Esophagus muscularis mucosa (tissue), 4 donors: ENCODE data around the gene SNAP29. TPM values are rescaled to one million over a fixed set of nuclear protein-coding genes. Genes with fewer than 3 reads are reported as not detected.

ENCODE experiments used
- DNase-seq: peaks from one replicate; pipeline ENCODE4 v3.0.0-alpha.2; 2017; ENCODE audit errors: extremely low spot score
- H3K27ac ChIP-seq, 4 donors: fragments of 200-600 bp; sonication (generic); replicated peaks in 1 of 4; 1 replicate in 3 of 4; 2 replicates in 1 of 4; pipeline ENCODE4 v1.5.1; 2016 to 2019; ENCODE audit warnings: mild to moderate bottlenecking in 1 of 4
- H3K27me3 ChIP-seq, 4 donors: fragments of 200-600 bp; sonication (generic); one replicate each; pipeline versions ENCODE4 v1.5.1 to v1.6.0; 2016 to 2019
- H3K36me3 ChIP-seq, 4 donors: fragments of 200-600 bp; sonication (generic); one replicate each; pipeline ENCODE4 v1.5.1; 2016 to 2019
- H3K4me1 ChIP-seq, 4 donors: fragments of 200-600 bp; sonication (generic); one replicate each; pipeline ENCODE4 v1.5.1; 2016 to 2019
- H3K4me3 ChIP-seq, 4 donors: fragments of 200-600 bp; sonication (generic); 1 replicate in 2 of 4; 2 replicates in 2 of 4; pipeline ENCODE4 v1.5.1; 2016 to 2019; ENCODE audit warnings: mild to moderate bottlenecking in 4 of 4, moderate library complexity in 1 of 4
- H3K9me3 ChIP-seq, 4 donors: fragments of 200-600 bp; sonication (generic); 1 replicate in 3 of 4; 2 replicates in 1 of 4; pipeline ENCODE4 v1.5.1; 2016 to 2019
- CTCF ChIP-seq, 3 experiments: fragments of 200-600 bp in 2 of 3; fragments of 450-650 bp in 1 of 3; sonication (generic) in 2 of 3; IDR thresholded peaks; one replicate each; pipeline ENCODE4 v1.5.1; 2017 to 2019; ENCODE audit warnings: antibody characterized with exemption in 3 of 3, mild to moderate bottlenecking in 2 of 3, moderate library complexity in 1 of 3
- EP300 ChIP-seq: sonication (generic); formaldehyde crosslinking; IDR thresholded peaks from one replicate; pipeline ENCODE4 v1.6.1; 2017; ENCODE audit warnings: antibody characterized with exemption
- POLR2A ChIP-seq: fragments of 450-650 bp; IDR thresholded peaks from one replicate; pipeline ENCODE4 v1.6.1; 2017; ENCODE audit warnings: antibody characterized with exemption, moderate library complexity, mild to moderate bottlenecking, low read depth
- POLR2AphosphoS5 ChIP-seq, 2 donors: sonication (generic); formaldehyde crosslinking; IDR thresholded peaks; one replicate each; pipeline ENCODE4 v1.6.1; 2017; ENCODE audit warnings: antibody characterized with exemption in 2 of 2
- WGBS: methylation state at CpG from one replicate; pipeline ENCODE4 v1.1.5; 2018; 5-methylcytosine and 5-hydroxymethylcytosine counted together
- intact Hi-C: fragments of 100-400 bp; cut with DNase I; formaldehyde crosslinking; loops from one replicate; pipeline ENCODE4 v1.15.1; 2023
- total RNA-seq, 4 donors: library from RNA; depleted of rRNA; stranded (reverse); fragments of >200 nt; gene quantifications; one replicate each; pipeline versions ENCODE4 v1.1.0 to v1.2.1, GENCODE V29; 2016

SNAP29 gene
- total RNA-seq, 4 donors from 2014 or later = 21.2 to 33.6 (median 26.4) TPM

DNA sequence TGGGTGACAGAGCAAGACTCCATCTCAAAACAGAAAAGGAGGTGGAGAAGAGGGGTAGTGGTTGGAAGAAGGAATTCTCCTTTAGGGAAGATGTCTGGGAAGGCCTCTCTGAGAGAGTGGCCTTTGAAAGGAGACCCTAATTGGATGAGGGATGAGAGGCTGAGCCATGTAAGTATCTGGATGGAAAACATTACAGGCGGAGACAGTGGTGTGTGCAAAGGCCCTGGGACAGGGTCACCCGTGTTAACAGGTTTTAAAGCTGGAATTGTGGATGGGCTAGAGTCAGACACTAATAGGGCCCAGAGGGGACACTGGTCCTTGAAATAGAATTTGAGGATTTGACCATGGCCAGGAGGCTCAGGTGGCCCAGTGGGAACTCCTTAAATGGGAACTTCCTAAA is 10.4 kb downstream of the SNAP29 start:
- DNase-seq = no peak
- peaks cover 25 to 70% (median 34%) of the 10 kb centered on the region in 4 donors for H3K36me3 ChIP-seq
- TF ChIP-seq POLR2AphosphoS5 (IDR thresholded peaks at IDR 0.05) (no peak), EP300 (no peak), CTCF (IDR thresholded peaks at IDR 0.05) (no peak), POLR2A (no peak)
- H3K4me3 ChIP-seq = no peak overlapping the region
- H3K9me3 ChIP-seq = no peaks in the 10 kb centered on the region
- 97% methylated on average over 2 of the region's 2 CpGs for WGBS
- H3K4me1 ChIP-seq = peaks cover 20 to 35% (median 33%) of the 10 kb centered on the region in 4 donors
- no peaks in the 10 kb centered on the region for H3K27me3 ChIP-seq
- peak overlapping the region in 2 of 4 donors; percentile 7 to 42 for H3K27ac ChIP-seq
- intact Hi-C loops = no loop called here

- whole genome bisulfite sequencing = 96% methylated on average over 3 of the region's 3 CpGs
- no peak for TF ChIP-seq POLR2AphosphoS5 (IDR thresholded peaks at IDR 0.05)
- no peak for TF ChIP-seq POLR2A
- no peak for TF ChIP-seq EP300
- TF ChIP-seq CTCF (IDR thresholded peaks at IDR 0.05) = no peak
- H3K9me3 ChIP-seq = no peaks in the 10 kb centered on the region
- H3K27me3 ChIP-seq = no peaks in the 10 kb centered on the region
- H3K27ac ChIP-seq = no peak overlapping the region
- H3K36me3 ChIP-seq = peaks cover 32 to 90% (median 61%) of the 10 kb centered on the region in 4 donors
- DNase-seq = no peak
- H3K4me3 ChIP-seq = no peak overlapping the region
- intact Hi-C loops = no loop called here
- H3K4me1 ChIP-seq = peaks cover 0 to 9% (median 4%) of the 10 kb centered on the region in 4 donors
Observed at GRCh38 chr22:20873214-20873613, 14.4 kb downstream of the SNAP29 start.

GRCh38 chr22:20875296-20875695 is 16.5 kb downstream of the SNAP29 start:
- no peak overlapping the region for H3K27ac ChIP-seq
- no peak overlapping the region for H3K4me3 ChIP-seq
- no peak for TF ChIP-seq CTCF (IDR thresholded peaks at IDR 0.05)
- no peak for TF ChIP-seq POLR2A
- TF ChIP-seq POLR2AphosphoS5 (IDR thresholded peaks at IDR 0.05) = no peak
- no peak for TF ChIP-seq EP300
- intact Hi-C loops = no loop called here
- no peaks in the 10 kb centered on the region for H3K4me1 ChIP-seq
- H3K27me3 ChIP-seq = no peaks in the 10 kb centered on the region
- H3K36me3 ChIP-seq = peaks cover 30 to 82% (median 62%) of the 10 kb centered on the region in 4 donors
- WGBS = 100% methylated on average over 1 of the region's 1 CpG
- DNase-seq = no peak
- H3K9me3 ChIP-seq = no peaks in the 10 kb centered on the region

GRCh38 chr22:20877715-20878114 is 18.9 kb downstream of the SNAP29 start:
- intact Hi-C loops = no loop called here
- Histone ChIP-seq H3K9me3 (no peaks in the 10 kb centered on the region), H3K27me3 (no peaks in the 10 kb centered on the region), H3K4me3 (no peak overlapping the region), H3K4me1 (no peaks in the 10 kb centered on the region), H3K27ac (no peak overlapping the region), H3K36me3 (peaks cover 28 to 85% (median 68%) of the 10 kb centered on the region in 4 donors)
- TF ChIP-seq POLR2AphosphoS5 (IDR thresholded peaks at IDR 0.05) = no peak
- no peak for DNase-seq
- WGBS = 98% methylated on average over 3 of the region's 3 CpGs

DNA sequence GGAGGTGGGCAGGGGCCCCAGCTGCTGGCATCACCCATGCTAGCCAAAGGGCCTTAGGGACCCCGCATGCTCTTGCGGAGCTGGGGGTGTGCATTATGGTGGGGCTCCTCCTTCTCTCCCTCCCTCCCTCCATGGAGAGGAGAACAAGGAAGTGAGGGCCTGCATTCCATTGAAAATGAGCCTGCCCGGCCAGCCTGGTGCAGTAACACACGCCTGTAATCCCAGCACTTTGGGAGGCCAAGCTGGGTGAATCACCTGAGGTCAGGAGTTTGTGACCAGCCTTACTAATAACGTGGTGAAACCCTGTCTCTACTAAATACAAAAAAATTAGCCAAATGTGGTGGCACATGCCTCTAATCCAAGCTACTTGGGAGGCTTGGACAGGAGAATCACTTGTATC is 22.4 kb downstream of the SNAP29 start:
- peaks cover 20 to 82% (median 68%) of the 10 kb centered on the region in 4 donors for H3K36me3 ChIP-seq
- no peak for DNase-seq
- intact Hi-C loops = loop anchor here (10.0 kb wide), 1 partner anchor 84 kb away; the partner anchor contains the start of gene AIFM3
- 78% methylated on average over 5 of the region's 5 CpGs for WGBS
- no peak for TF ChIP-seq CTCF (IDR thresholded peaks at IDR 0.05)
- no peak for TF ChIP-seq POLR2AphosphoS5 (IDR thresholded peaks at IDR 0.05)
- no peak for TF ChIP-seq POLR2A
- TF ChIP-seq EP300 = no peak
- no peaks in the 10 kb centered on the region for H3K27me3 ChIP-seq
- H3K9me3 ChIP-seq = no peaks in the 10 kb centered on the region
- H3K4me1 ChIP-seq = peaks cover 6 to 12% (median 8%) of the 10 kb centered on the region in 4 donors
- H3K4me3 ChIP-seq = no peak overlapping the region
- H3K27ac ChIP-seq = no peak overlapping the region
